ENCODE data around the gene INSC. TPM values are rescaled to one million over a fixed set of nuclear protein-coding genes. Genes with fewer than 3 reads are reported as not detected.
"Not testable (repeated sequence)": the region's sequence is repeated elsewhere in the genome, so short reads cannot be mapped to it uniquely, and the experiment has no call there.

Gene INSC
- total RNA-seq (under 1 TPM in 5 of 9 donors, not detected in 4; 0.11 to 0.83 (median 0.67) TPM), polyA plus RNA-seq (1 to 10 TPM in 1 of 3 donors, under 1 TPM in 2; 0.18 to 1.4 (median 0.54) TPM)
- long read RNA-seq, donor 1: 0 reads
- long read RNA-seq, donor 2: 0 reads
- long read RNA-seq, donor 3: 0 reads
- long read RNA-seq, donor 4: 0 reads
- long read RNA-seq, donor 5: 0 reads
- long read RNA-seq, donor 6: 0 reads
- long read RNA-seq, donor 7: 0 reads
- long read RNA-seq, donor 8: 0 reads
- long read RNA-seq, donor 9: 0 reads
- long read RNA-seq, donor 10: 0 reads

- peaks cover 7% of the 10 kb centered on the region for H3K27me3 ChIP-seq
- TF ChIP-seq CTCF (IDR thresholded peaks at IDR 0.05) (no peak), POLR2A (IDR thresholded peaks at IDR 0.05) (no peak)
- no peak within 1 kb of the TSS for H3K27ac ChIP-seq
- no peak within 1 kb of the TSS for H3K4me3 ChIP-seq
- no peaks in the 10 kb centered on the region for H3K36me3 ChIP-seq (replicated peaks in 1 of 2)
- no peaks in the 10 kb centered on the region for H3K9me3 ChIP-seq (replicated peaks in 1 of 3)
- WGBS, 4 donors: 6 to 76% (median 15%) methylated on average over 3 to 50 of the region's 50 CpGs
- intact Hi-C loops (cut with DNase I): no loop called here
- no peaks in the 10 kb centered on the region for H3K4me1 ChIP-seq (replicated peaks in 1 of 2)
- DNase-seq: no peak
These were observed at the start of gene INSC for GRCh38 chr11:15114501-15115475. TSS of gene INSC (plus strand) at chr11:15114923. CDS start at chr11:15149175, 34,252 bp downstream.

- not testable (repeated sequence) for H3K27ac ChIP-seq; H3K9me3 ChIP-seq (replicated peaks in 1 of 3); H3K4me3 ChIP-seq; DNase-seq; H3K36me3 ChIP-seq (replicated peaks in 1 of 2)
- Histone ChIP-seq H3K27me3 (peaks cover 30% of the 10 kb centered on the region), H3K4me1 (replicated peaks in 1 of 2) (peaks cover 0 to 13% of the 10 kb centered on the region in 2 donors)
- intact Hi-C loops (cut with DNase I): loop anchor here in 1 of 2 donors (10.0 kb wide), 2 partner anchors 155 to 275 kb away; no protein-coding TSS in a partner anchor
- WGBS, 4 donors: 74 to 82% (median 77%) methylated on average over 7 of the region's 7 CpGs
These were observed 45.0 kb upstream of the INSC start for GRCh38 chr11:15069751-15070150.

- WGBS, 4 donors: 85 to 90% (median 88%) methylated on average over 27 to 32 of the region's 32 CpGs
- Histone ChIP-seq H3K4me3 (no peak overlapping the region), H3K36me3 (replicated peaks in 1 of 2) (no peaks in the 10 kb centered on the region), H3K27me3 (peaks cover 31% of the 10 kb centered on the region), H3K9me3 (replicated peaks in 1 of 3) (no peaks in the 10 kb centered on the region), H3K4me1 (replicated peaks in 1 of 2) (peaks cover 0 to 14% of the 10 kb centered on the region in 2 donors), H3K27ac (no peak overlapping the region)
- TF ChIP-seq POLR2A (IDR thresholded peaks at IDR 0.05) (no peak), CTCF (IDR thresholded peaks at IDR 0.05) (no peak)
- intact Hi-C loops (cut with DNase I): loop anchor here in 1 of 2 donors (10.0 kb wide), 2 partner anchors 157 to 277 kb away; no protein-coding TSS in a partner anchor
- DNase-seq: no peak
These were observed 43.0 kb upstream of the INSC start for GRCh38 chr11:15071556-15072255.

GRCh38 chr11:15072551-15073143 is 42.1 kb upstream of the INSC start:
- no peak for DNase-seq
- TF ChIP-seq CTCF (IDR thresholded peaks at IDR 0.05) (no peak), POLR2A (IDR thresholded peaks at IDR 0.05) (no peak)
- Histone ChIP-seq H3K9me3 (replicated peaks in 1 of 3) (no peaks in the 10 kb centered on the region), H3K4me3 (no peak overlapping the region), H3K4me1 (replicated peaks in 1 of 2) (peaks cover 0 to 14% of the 10 kb centered on the region in 2 donors), H3K27me3 (peaks cover 31% of the 10 kb centered on the region), H3K27ac (no peak overlapping the region), H3K36me3 (replicated peaks in 1 of 2) (no peaks in the 10 kb centered on the region)
- intact Hi-C loops (cut with DNase I): loop anchor here in 1 of 2 donors (10.0 kb wide), 2 partner anchors 158 to 278 kb away; no protein-coding TSS in a partner anchor
- WGBS, 4 donors: 70 to 74% (median 72%) methylated on average over 21 to 23 of the region's 23 CpGs
